NCI-H146 treated with DMSO at 0.1 percent for 48 hours (cell line): ENCODE measurements around the gene FAM168A.
"Not testable (repeated sequence)": the region's sequence is repeated elsewhere in the genome, so short reads cannot be mapped to it uniquely, and the experiment has no call there.

Experiments
- DNase-seq: peaks from one replicate; lab custom pipeline; 2025; ENCODE audit not compliant: unreplicated experiment; lab: John Stamatoyannopoulos, UW

The FAM168A gene

DNA sequence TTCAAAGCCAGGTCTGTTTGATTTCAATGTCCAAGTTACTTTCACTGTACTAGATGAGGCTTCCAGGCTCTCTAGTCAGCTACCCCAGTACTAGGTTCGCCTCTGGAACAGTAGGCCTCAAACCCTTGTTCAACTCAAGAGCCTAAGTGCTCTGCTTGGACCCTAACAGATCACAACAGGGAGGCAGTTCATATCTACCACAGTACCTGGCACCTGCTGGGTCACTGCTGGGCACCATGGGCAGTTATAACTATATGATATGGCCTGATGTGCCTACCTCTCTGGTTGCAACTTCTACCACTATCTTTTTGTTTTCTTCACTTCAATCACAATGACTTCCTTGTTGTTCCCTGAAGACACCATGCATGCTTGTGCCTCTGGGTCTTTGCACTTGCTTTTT lies 124.7 kb downstream of the FAM168A start:
- DNase-seq: no peak

DNA sequence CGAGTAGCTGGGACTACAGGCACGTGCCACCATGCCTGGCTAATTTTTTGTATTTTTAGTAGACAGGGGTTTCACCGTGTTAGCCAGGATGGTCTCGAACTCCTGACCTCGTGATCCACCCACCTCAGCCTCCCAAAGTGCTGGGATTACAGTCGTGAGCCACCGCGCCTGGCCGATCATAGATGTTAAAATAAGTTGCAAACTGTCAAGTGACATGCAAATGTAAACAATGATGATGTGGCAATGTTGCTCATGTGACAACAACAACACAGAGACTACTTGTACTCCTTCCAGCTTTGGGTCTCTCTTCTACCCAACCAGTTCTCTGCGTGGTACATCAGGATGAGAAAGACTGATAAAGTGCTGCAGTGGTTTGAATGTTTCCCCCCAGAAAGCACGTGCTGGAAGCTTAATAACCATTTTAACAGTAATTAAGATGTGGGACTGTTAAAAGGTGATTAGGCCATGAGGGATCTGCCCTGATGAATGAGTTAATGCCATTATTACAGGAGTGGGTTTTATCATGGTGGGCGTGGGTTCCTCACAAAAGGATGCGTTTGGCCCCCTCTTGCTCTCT lies 127.8 kb downstream of the FAM168A start:
- not testable (repeated sequence) for DNase-seq

GRCh38 chr11:73469401-73469800 lies 128.5 kb downstream of the FAM168A start:
- no peak for DNase-seq

DNA sequence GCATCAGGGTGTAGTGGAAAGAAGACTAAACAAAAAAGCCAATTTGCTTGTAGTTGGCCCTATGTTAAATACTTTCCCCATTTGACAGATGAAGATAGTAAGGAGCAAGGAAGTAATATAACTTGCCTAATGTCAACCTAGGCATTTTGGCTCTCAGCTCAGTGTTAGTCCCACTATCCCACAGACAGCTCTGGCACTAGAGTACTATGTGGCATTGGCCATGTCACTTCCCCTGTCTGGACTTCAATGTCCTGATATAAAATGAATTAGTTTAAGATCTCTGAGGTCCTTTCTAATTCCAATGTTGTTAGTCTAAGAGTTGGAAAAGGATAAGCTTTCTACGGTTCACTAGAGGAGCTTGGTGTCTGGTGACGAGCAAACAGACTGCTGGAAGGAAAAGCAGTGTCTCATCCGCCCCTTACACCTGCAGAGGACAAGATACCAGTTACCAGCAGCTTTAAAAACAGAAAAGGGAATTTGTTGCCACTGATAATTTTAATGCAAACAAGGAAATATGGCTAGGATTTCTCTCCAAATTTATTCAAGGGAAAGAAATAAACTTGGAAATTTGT lies 129.2 kb downstream of the FAM168A start:
- no peak for DNase-seq

DNA sequence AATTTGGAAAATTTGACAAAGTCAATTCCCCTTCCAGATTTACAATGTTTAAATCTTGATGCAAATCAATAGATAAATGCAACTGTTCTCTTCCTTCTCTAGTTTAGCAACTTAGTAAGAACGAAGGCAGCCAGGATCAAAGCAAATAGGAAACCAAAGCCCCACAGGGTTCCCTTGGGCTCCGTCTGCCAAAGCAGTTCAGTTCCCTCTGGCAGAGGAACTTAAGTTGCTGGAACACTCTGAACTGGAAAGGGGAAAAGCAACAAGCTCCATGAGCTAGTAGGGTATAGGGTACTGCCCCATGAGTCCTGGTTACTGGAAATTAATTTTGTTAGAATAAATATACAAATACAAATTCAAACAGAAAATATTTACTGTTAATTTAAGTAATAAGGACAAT lies 130.4 kb downstream of the FAM168A start:
- DNase-seq: no peak

- no peak for DNase-seq
Observed at GRCh38 chr11:73466643-73467042, 131.3 kb downstream of the FAM168A start.

DNA sequence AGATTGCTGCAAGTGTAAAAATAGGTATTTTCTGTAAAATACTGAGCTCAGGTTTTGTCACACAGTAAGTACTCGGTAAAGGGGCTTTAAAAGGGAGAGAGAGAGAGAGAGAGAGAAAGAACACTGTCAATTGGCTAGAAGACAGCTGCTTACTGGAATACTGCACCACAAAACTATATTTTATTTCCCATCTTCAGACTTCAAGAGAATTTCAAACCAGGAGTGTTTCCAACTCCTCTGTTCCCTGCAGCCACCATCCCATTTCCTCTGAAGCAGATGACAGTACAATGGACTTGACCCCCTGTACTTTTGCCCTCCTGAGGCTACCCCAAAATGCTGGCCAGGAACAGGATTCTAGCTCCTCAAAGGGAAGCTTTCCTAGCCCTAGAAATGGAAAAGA lies 132.0 kb downstream of the FAM168A start:
- DNase-seq: no peak

- DNase-seq: no peak
Observed at GRCh38 chr11:73465023-73465675, 132.8 kb downstream of the FAM168A start.

- DNase-seq: no peak
Observed at GRCh38 chr11:73464347-73464746, 133.6 kb downstream of the FAM168A start.

- DNase-seq: no peak
Observed at GRCh38 chr11:73463359-73463758, 134.6 kb downstream of the FAM168A start.

- no peak for DNase-seq
Observed at GRCh38 chr11:73461964-73462363, 135.9 kb downstream of the FAM168A start.

GRCh38 chr11:73461335-73461840 lies 136.5 kb downstream of the FAM168A start:
- no peak for DNase-seq

DNA sequence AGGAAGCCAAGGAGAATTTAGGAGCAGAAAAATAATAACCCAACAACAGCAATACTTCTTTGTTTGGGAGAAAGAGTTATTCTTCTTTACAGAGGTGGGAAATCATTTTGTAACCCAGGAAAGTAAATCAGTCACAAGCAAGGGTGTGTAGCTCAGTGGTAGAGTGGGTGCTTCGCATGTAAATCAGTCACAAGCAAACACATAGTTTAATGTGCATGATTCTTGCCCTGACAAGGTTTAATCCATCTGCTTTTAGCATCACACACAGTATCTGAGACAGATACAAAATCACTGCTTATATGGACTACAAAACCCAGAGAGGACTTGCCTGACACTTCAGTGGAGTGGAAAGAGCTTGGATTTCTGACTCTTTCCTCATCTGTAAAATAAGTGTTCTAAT lies 139.7 kb downstream of the FAM168A start:
- DNase-seq: no peak

- no peak for DNase-seq
Observed at GRCh38 chr11:73454987-73455386, 142.9 kb downstream of the FAM168A start.

DNA sequence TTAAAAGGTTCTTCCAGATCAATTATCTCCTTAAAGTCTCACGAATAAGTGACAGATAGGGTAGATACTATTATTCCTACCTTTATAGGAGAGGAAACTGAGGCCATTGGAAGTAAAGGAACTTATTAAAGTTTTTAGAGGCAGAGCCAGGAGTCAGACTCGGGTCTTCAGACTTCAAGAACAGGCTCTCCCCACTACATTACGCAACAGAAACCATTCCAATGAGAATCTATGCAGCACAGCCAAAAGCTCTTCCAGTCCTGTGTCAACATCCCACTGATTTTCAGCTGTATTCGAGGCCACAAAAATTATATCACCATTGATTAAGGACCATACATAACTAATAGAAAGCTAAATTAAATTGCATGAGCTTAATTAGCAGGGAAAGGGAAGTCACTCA lies 144.3 kb downstream of the FAM168A start:
- DNase-seq: no peak

GRCh38 chr11:73452726-73453125 lies 145.2 kb downstream of the FAM168A start:
- DNase-seq: no peak

- no peak for DNase-seq
Observed at GRCh38 chr11:73451896-73452295, 146.0 kb downstream of the FAM168A start.

DNA sequence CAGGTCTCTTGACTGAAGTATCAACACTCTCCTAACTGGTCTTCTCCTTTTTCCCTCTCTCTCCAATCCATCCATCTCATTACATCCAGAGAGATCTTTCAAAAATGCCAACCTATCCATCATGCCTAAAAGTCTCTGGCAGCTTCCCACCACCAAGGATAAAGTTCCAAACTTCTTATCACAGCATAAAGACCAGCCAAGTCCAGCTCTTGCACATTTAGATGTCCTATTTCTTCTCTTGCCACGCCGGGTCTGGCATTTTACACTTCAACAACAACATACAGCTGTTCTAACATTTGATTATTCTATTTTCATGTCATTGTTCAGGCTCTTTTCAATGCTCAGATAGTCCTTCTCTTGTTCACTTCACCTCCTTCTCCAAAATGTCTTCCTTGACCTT lies 151.1 kb downstream of the FAM168A start:
- DNase-seq: no peak

DNA sequence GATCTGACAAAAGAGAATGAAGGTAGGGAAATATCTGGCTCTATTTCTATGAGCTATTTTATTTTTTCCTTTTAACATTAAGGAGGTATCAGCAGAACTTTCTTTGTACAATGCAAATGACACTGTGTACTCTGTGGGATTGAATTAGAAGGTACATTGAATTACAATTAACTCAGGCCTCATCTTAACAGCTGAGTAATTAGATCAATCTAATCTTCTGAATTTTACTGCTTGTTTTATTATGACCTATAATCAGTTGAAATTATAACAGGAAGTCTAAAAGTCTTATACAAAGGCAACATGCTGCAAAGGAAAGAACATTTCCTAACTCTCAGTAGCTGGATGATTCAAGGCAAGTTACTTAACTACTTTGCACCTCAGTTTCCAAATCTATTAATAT lies 151.9 kb downstream of the FAM168A start:
- no peak for DNase-seq

GRCh38 chr11:73439002-73439843 lies 158.7 kb downstream of the FAM168A start:
- no peak for DNase-seq

DNA sequence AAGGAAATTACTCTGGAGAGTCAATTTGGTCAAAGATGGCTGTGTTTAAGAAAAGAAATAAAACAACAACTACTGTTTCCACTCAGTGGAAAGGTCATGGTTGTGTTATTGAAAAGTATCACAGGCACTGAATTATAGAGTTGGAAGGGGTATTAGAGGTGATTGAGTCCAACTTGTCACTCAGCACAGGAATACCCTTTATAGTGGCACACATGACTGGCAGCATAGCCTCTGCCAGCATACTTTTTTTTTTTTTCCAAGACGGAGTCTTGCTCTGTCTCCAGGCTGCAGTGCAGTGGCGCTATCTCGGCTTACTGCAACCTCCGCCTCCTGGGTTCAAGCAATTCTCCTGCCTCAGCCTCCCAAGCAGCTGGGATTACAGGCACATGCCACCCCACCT lies 161.1 kb downstream of the FAM168A start:
- not testable (repeated sequence) for DNase-seq

DNA sequence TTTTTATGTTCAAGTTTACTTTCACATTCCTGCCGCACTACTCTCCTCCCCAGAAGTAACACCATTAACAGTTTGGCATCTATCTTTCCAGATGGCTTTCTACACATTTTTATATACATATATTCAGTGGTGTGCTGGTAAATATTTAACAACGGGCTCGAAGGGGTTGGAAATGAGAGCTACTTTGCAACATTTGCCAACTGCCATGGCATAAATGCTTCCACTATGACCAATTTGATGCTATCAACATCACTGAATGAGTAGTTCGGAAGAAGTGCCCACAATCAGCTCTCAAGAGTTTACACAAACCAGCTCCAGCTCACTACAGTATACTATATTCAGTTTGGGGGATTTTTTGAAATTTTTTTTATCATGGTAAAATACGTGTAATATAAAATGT lies 166.5 kb downstream of the FAM168A start:
- DNase-seq: no peak
